Thyroid gland (tissue), 4 donors: ENCODE measurements around the gene CD82.

ENCODE experiments used
- POLR2A ChIP-seq, 2 donors: fragments of 450-650 bp; IDR thresholded peaks; one replicate each; pipeline ENCODE4 v1.6.1; 2017; ENCODE audit warnings: antibody characterized with exemption in 2 of 2, mild to moderate bottlenecking in 2 of 2, moderate library complexity in 1 of 2
- TF ChIP-seq, protein P1 (sequence below), 6 experiments: fragments of 200-600 bp in 3 of 6; fragments of 450-650 bp in 3 of 6; sonication (generic) in 3 of 6; IDR thresholded peaks; one replicate each; pipeline ENCODE4 v1.5.1; 2016 to 2019; ENCODE audit warnings: antibody characterized with exemption in 6 of 6, mild to moderate bottlenecking in 2 of 6, inconsistent platforms in 1 of 6, moderate library complexity in 1 of 6

DNA sequence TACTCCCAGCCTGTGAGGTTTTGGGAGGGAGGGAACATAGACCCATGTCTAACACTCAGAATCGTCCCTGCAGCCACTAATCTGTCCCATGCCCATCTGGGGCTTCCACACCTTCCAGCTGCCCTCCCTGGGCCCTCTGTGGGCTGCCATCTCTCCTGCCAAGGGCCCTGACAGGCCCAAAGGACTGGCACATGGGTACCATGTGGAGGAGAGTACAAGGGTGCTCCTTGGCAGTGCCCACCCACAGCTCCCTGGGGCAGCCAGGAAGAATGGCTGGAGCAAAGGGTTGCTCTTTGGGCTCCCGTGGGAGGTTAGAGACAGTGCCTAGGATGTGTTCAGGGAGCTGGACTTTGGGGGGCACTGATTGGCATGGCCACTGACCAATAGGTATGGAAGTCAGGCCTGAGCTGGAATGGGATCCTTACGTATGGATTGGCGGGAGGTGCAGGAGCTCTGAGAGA is 56.8 kb downstream of the CD82 start:
- TF ChIP-seq, protein P1, sequence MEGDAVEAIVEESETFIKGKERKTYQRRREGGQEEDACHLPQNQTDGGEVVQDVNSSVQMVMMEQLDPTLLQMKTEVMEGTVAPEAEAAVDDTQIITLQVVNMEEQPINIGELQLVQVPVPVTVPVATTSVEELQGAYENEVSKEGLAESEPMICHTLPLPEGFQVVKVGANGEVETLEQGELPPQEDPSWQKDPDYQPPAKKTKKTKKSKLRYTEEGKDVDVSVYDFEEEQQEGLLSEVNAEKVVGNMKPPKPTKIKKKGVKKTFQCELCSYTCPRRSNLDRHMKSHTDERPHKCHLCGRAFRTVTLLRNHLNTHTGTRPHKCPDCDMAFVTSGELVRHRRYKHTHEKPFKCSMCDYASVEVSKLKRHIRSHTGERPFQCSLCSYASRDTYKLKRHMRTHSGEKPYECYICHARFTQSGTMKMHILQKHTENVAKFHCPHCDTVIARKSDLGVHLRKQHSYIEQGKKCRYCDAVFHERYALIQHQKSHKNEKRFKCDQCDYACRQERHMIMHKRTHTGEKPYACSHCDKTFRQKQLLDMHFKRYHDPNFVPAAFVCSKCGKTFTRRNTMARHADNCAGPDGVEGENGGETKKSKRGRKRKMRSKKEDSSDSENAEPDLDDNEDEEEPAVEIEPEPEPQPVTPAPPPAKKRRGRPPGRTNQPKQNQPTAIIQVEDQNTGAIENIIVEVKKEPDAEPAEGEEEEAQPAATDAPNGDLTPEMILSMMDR (IDR thresholded peaks at IDR 0.05): no peak
- TF ChIP-seq POLR2A (IDR thresholded peaks at IDR 0.05): no peak
